ENCODE data around the gene GCFC2.

- no peak for TF ChIP-seq POLR2A (IDR thresholded peaks at IDR 0.05; ENCODE audit: low read length)
- TF ChIP-seq GATA1 (IDR thresholded peaks at IDR 0.05; ENCODE audit: low read depth, low read length): no peak
Observed at GRCh38 chr2:75719616-75720015, 8.9 kb upstream of the GCFC2 start.

All from erythroblast (primary cell).